Heart right ventricle (tissue), 16 donors: ENCODE measurements around the gene SYT11. TPM values are rescaled to one million over a fixed set of nuclear protein-coding genes. Genes with fewer than 3 reads are reported as not detected.

Source experiments
- ATAC-seq, 8 donors: fragments of 200-7000 bp; cut with Tn5 transposase; one replicate each; pipeline ENCODE4 v1.9.1; 2020; ENCODE audit warnings: mild to moderate bottlenecking in 8 of 8, moderate library complexity in 8 of 8, moderate number of reproducible peaks in 1 of 8
- DNase-seq, 2 donors: peaks; one replicate each; pipeline ENCODE4 v3.0.0-alpha.2; 2020
- H3K27ac ChIP-seq, 10 donors: fragments of 200-600 bp; sonication (generic) in 2 of 10; one replicate each; pipeline versions ENCODE4 v1.5.0 to v1.8.0; 2020 to 2022; ENCODE audit warnings: mild to moderate bottlenecking in 3 of 10
- H3K27me3 ChIP-seq, 7 donors: fragments of 200-600 bp; one replicate each; pipeline ENCODE4 v1.8.0; 2021 to 2022; ENCODE audit warnings: mild to moderate bottlenecking in 2 of 7
- H3K36me3 ChIP-seq, 9 donors: fragments of 200-600 bp; sonication (generic) in 1 of 9; one replicate each; pipeline versions ENCODE4 v1.5.0 to v1.8.0; 2020 to 2022; ENCODE audit warnings: mild to moderate bottlenecking in 2 of 9
- H3K4me1 ChIP-seq, 9 donors: fragments of 200-600 bp; sonication (generic) in 1 of 9; one replicate each; pipeline versions ENCODE4 v1.5.0 to v1.8.0; 2020 to 2022; ENCODE audit warnings: mild to moderate bottlenecking in 4 of 9
- H3K4me3 ChIP-seq, 10 donors: fragments of 200-600 bp; sonication (generic) in 2 of 10; one replicate each; pipeline versions ENCODE4 v1.5.0 to v1.8.0; 2020 to 2022; ENCODE audit warnings: mild to moderate bottlenecking in 7 of 10, moderate library complexity in 2 of 10
- H3K9me3 ChIP-seq, 11 donors: fragments of 200-600 bp in 10 of 11; sonication (generic) in 2 of 11; one replicate each; pipeline versions ENCODE4 v1.5.0 to v1.8.0; 2013 to 2022; ENCODE audit warnings: mild to moderate bottlenecking in 2 of 11, control low read depth in 1 of 11, moderate library complexity in 1 of 11
- WGBS, 2 donors: extraction: QIAGEN DNeasy Blood & Tissue Kit; methylation state at CpG; one replicate each; pipeline ENCODE4 v1.1.7; 2013; ENCODE audit warnings: inconsistent platforms in 1 of 2; 5-methylcytosine and 5-hydroxymethylcytosine counted together
- intact Hi-C, 10 donors: fragments of 100-400 bp; cut with DNase I; formaldehyde crosslinking; loops; one replicate each; pipeline versions ENCODE4 v1.11.1 to v1.14.2; 2022
- polyA plus RNA-seq, 2 donors: library from polyadenylated mRNA; stranded (reverse); fragments of 200-250 nt; gene quantifications; one replicate each; pipeline ENCODE4 v1.2.3, GENCODE V29; 2013
- total RNA-seq, 10 donors: library from RNA; stranded (reverse); fragmentation: NEBNext Ultra II Directional in 3 of 10; extraction: Animal tissue kit (Norgen Biotek cat#: 25700) in 3 of 10; gene quantifications; one replicate each; pipeline versions ENCODE4 v1.2.1 to v1.2.4, GENCODE V29; 2021 to 2023
- TF ChIP-seq, protein P1 (sequence below), 9 donors: fragments of 200-600 bp; sonication (generic) in 2 of 9; IDR thresholded peaks; one replicate each; pipeline versions ENCODE4 v1.5.0 to v1.8.0; 2021 to 2022; ENCODE audit warnings: antibody characterized with exemption in 9 of 9, mild to moderate bottlenecking in 5 of 9, moderate library complexity in 1 of 9
- donor health status: Arrhythmogenic right ventricular cardiomyopathy.
- donor health status: ischemic (EF 13 %, LVEDD 7.1; RV severe dilation, severe dysfunction).
- donor health status: healthy with polysubstance abuse.
- donor health status: DM: no; HTN: yes; CAD: no.
- donor health status: DM: no; HTN: no; CAD: no.
- donor health status: ischemic (EF 25% LVEDD 6.9; RV normal size, moderate dysfunction).
- donor health status: ischemic (EF 25% LVEDD 5.7; RV mildly dilated, moderate dysfunction).
- donor health status: healthy.
- donor health status: DM: yes; HTN: yes; CAD: no.
- donor health status: Ischemic cardiomyopathy.
- donor health status: ischemic (EF 35%, LVEDD 5.7; RV mildly dilated, moderate dysfunction).
- donor health status: nonischemic (EF 11% LVEDD 7.7; RV severe dilation, severe dysfunction).
- donor health status: DM: yes; HTN: yes; CAD: no.
- donor health status: PGD.
- donor health status: ischemic (EF 29% LVEDD 5.4; RV normal size, mild dysfunction).
- donor health status: nonischemic (EF 23%, LVEDD 6.1; RV moderate dilation, normal function).

SYT11 gene
- total and polyA plus RNA-seq, 12 donors, result 1.8 to 19.4 (median 12.1) TPM

DNA sequence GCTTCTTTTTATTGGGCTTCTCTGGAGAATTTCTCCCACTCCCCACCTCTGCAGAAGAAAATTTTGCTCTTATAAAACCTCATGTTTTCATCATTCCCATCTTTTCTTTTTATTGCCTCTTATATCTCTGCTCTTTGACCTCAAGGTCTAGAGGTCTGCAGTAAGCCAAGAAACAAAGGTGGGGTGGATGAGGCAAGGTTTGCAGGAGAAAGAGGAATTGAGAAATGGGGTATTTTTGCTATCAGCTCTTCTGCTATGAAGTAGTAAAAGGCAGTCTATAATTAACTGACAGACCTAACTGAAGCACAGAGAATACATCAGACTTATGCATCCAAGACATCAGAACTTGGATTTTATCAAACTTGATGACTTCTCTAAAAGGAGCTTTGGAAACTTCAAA lies 22.9 kb downstream of the SYT11 start:
- ATAC-seq, result no peak
- no peak for DNase-seq
- H3K4me3 ChIP-seq, result no peak overlapping the region
- TF ChIP-seq, protein P1, sequence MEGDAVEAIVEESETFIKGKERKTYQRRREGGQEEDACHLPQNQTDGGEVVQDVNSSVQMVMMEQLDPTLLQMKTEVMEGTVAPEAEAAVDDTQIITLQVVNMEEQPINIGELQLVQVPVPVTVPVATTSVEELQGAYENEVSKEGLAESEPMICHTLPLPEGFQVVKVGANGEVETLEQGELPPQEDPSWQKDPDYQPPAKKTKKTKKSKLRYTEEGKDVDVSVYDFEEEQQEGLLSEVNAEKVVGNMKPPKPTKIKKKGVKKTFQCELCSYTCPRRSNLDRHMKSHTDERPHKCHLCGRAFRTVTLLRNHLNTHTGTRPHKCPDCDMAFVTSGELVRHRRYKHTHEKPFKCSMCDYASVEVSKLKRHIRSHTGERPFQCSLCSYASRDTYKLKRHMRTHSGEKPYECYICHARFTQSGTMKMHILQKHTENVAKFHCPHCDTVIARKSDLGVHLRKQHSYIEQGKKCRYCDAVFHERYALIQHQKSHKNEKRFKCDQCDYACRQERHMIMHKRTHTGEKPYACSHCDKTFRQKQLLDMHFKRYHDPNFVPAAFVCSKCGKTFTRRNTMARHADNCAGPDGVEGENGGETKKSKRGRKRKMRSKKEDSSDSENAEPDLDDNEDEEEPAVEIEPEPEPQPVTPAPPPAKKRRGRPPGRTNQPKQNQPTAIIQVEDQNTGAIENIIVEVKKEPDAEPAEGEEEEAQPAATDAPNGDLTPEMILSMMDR (IDR thresholded peaks at IDR 0.05), result no peak
- H3K27me3 ChIP-seq, result no peaks in the 10 kb centered on the region
- intact Hi-C loops, result no loop called here
- H3K27ac ChIP-seq, result no peak overlapping the region
- no peaks in the 10 kb centered on the region for H3K9me3 ChIP-seq
- H3K36me3 ChIP-seq, result peaks cover 0 to 85% (median 18%) of the 10 kb centered on the region in 9 donors
- H3K4me1 ChIP-seq, result no peaks in the 10 kb centered on the region

DNA sequence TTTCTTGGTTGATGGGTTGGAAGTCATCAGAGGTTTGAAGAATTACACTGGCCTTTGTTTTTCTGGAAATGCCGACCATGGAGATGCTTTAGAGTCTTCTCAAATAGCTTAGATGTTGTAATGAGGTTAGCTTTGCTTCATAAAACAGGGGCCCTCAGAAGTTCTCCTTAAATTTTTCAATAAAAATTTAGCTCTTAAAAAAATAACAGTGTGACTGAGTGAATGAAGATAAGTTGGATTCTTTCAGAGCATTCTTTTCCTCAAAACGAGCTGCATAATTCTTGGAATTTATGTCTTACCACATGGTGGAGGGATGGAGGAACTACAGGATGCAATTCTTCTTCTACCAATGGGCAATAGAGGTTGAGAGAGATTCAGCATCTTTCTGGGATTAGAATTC lies 23.4 kb downstream of the SYT11 start:
- Histone ChIP-seq H3K27ac (no peak overlapping the region), H3K9me3 (no peaks in the 10 kb centered on the region), H3K4me3 (no peak overlapping the region), H3K27me3 (no peaks in the 10 kb centered on the region), H3K4me1 (no peaks in the 10 kb centered on the region), H3K36me3 (peaks cover 0 to 88% (median 18%) of the 10 kb centered on the region in 9 donors)
- whole genome bisulfite sequencing, 2 donors, result 72 to 74% methylated on average over 2 of the region's 2 CpGs
- DNase-seq (no peak), ATAC-seq (no peak)
- TF ChIP-seq, protein P1 (IDR thresholded peaks at IDR 0.05), result no peak
- intact Hi-C loops, result no loop called here

DNA sequence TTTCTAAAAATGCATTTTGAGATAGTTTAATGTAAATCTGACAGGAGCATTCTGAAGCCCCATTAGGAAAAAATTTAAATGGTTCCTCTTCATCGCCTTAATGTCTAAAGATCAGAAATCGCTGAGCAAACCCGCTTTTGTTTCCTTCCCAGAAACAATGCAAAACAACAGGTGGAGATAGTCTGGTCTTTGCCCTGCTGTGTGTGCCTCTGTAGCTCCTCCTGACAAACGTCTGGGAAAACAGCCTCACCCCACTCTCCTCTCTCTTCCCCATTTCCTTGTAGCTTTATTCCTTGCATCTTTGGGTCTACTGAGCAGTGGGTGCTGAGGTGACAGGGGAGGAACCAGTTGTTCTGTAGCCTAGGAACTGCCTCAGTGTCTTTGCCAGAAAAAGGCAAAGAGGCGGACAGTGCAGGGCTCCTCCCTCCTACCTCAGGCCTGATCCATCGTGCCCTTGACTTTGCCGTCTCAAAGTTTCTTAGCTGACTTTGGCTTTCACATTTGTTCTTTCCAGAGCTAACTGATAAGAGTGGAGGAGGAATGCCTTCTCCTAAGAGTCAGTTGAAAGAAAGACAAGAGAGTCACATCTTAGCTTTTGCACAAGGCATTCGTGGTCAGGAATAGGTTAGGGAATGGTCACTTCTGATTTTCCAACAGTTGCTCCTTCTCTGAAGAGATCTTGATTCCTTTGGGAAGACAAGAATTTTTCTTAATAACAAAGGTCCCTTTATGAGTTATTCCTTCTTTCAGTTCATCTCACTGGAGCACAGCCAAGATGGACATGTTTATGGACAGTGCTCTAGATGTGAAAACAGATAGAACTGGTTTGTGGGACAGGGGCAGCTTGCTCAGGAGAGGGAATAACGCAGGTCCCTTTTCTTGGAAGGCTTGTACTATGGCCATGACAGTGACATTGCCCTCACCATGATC lies 24.9 kb downstream of the SYT11 start:
- TF ChIP-seq, protein P1 (IDR thresholded peaks at IDR 0.05), result no peak
- Histone ChIP-seq H3K27me3 (no peaks in the 10 kb centered on the region), H3K4me1 (no peaks in the 10 kb centered on the region), H3K27ac (peak overlapping the region in 2 of 10 donors; percentile 26), H3K36me3 (peaks cover 0 to 88% (median 18%) of the 10 kb centered on the region in 9 donors), H3K9me3 (no peaks in the 10 kb centered on the region), H3K4me3 (no peak overlapping the region)
- WGBS, 2 donors, result 68 to 71% methylated on average over 9 of the region's 9 CpGs
- DNase-seq (no peak), ATAC-seq (no peak)
- intact Hi-C loops, result no loop called here

GRCh38 chr1:155884982-155885381 lies 25.6 kb downstream of the SYT11 start:
- Histone ChIP-seq H3K27ac (no peak overlapping the region), H3K36me3 (peaks cover 0 to 81% (median 18%) of the 10 kb centered on the region in 9 donors), H3K4me1 (peaks cover 0 to 6% (median 0%) of the 10 kb centered on the region in 9 donors), H3K4me3 (no peak overlapping the region), H3K27me3 (no peaks in the 10 kb centered on the region), H3K9me3 (no peaks in the 10 kb centered on the region)
- TF ChIP-seq, protein P1 (IDR thresholded peaks at IDR 0.05), result no peak
- ATAC-seq (no peak), DNase-seq (no peak)
- intact Hi-C loops, result no loop called here
